GM13977 (cell line): ENCODE results near the gene GABRB2.

Experiments
- DNase-seq: peaks from one replicate; pipeline ENCODE4 v3.0.0; 2012; ENCODE audit warnings: low spot score
- in situ Hi-C: fragments of 300-500 bp; cut with MboI; formaldehyde crosslinking; loops from one replicate; pipeline ENCODE4 v1.12.0; 2022; ENCODE audit warnings: low sequenced_read_pairs, low pct_unique_long_range_greater_than_20kb, mixed read lengths, inconsistent platforms; ENCODE audit not compliant: unreplicated experiment
- TF ChIP-seq, protein P1 (sequence below): IDR thresholded peaks from 2 replicates; pipeline ENCODE4 v1.5.1; 2012; ENCODE audit warnings: mild to moderate bottlenecking, control low read depth; ENCODE audit not compliant: insufficient read depth; ENCODE audit errors: extremely low read depth, missing control alignments

Gene GABRB2

DNA sequence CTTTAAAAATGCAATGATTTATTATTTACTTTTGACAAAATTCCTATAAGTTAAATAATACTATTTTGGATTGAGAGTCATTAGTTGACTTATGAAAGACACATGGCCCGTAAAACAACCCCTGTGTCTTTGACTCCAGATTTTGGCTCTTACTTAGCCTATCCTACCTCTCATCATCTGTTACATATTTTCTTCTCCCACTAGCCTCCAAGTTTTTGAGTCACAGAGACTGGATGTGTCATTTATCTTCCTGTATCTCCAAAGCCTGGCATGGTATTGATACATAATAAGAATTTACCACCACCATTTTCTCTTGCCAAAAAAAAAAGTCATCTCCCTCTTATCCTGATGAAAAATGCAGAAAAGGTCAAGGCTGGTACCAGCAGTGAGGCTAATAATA is 99.9 kb downstream of the GABRB2 start:
- TF ChIP-seq, protein P1, sequence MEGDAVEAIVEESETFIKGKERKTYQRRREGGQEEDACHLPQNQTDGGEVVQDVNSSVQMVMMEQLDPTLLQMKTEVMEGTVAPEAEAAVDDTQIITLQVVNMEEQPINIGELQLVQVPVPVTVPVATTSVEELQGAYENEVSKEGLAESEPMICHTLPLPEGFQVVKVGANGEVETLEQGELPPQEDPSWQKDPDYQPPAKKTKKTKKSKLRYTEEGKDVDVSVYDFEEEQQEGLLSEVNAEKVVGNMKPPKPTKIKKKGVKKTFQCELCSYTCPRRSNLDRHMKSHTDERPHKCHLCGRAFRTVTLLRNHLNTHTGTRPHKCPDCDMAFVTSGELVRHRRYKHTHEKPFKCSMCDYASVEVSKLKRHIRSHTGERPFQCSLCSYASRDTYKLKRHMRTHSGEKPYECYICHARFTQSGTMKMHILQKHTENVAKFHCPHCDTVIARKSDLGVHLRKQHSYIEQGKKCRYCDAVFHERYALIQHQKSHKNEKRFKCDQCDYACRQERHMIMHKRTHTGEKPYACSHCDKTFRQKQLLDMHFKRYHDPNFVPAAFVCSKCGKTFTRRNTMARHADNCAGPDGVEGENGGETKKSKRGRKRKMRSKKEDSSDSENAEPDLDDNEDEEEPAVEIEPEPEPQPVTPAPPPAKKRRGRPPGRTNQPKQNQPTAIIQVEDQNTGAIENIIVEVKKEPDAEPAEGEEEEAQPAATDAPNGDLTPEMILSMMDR: no peak
- no peak for DNase-seq
- in situ Hi-C loops: no loop called here

DNA sequence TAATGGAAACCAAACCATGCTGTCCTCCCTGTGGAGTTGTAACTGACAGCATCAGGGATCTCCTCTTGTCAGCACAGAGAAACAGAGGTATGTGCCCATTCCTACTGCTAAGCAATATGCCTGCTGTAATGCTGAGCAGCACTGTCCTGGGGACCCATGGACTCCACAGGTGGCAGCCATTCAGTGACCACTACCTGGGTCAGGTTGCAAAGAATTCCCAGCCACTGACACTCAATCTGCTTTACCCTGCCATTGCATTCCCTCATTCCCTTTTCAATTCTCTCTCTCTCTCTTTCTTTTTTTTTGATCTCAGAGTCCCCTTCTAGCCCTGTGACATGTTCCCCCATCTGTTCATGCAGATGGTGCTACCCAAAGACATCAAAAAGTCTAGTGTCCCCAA is 104.1 kb downstream of the GABRB2 start:
- DNase-seq: no peak
- TF ChIP-seq, protein P1: no peak
- in situ Hi-C loops: no loop called here

DNA sequence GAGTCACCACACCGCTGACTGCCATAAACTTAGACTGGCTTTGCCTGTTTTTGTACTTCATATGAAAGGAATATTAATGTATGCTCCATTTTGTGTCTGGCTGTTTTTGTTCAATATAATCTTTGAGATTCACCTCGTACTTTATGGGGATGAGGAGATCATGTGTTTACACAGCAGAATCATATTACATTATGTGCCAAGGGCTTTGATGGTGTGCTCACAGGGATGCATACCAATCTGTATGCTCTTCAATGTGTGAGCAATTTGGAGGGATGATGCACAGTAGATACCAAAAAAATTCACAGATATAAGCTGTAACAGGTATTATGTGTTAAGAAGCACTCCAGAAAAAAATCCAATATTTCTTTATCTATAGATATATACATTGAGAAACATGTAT is 113.7 kb downstream of the GABRB2 start:
- no peak for DNase-seq
- in situ Hi-C loops: no loop called here
- TF ChIP-seq, protein P1: no peak

DNA sequence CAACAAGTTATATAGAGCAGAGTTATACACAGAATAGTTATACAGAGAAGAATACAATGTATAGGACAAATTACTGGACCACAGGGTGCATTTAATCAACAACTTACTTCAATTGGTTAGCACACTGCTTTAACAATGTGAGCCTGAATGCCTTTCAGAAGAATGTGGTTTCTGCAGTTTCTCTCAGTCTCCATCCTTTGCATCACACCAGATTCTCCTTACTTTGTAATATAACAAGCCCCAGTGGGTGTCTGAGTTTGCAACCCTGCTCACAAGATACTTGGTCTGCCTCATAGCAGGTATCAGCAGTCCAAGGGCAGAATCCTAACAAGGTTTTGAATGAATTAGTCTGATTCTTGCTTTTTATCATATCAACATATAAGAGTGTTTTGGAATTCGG is 114.6 kb downstream of the GABRB2 start:
- in situ Hi-C loops: no loop called here
- DNase-seq: no peak
- TF ChIP-seq, protein P1: no peak

DNA sequence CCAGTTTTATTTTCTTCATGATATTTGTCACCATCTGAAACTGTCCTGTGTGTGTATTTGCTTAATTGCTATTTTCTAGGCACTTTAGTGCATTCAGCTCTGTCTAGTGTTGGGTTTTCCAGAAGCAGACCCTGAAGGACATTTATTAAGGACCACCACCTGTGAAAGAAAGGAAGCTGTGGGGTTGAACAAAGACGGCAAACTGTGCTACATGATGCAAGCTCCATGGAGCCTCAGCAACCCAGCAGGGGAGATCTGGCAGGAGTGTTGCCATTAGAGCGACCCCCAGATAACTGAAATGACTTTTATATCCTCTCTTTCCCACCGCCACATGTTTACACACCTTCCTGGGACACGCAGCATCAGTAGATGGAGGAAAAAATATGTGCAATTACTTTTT is 125.5 kb downstream of the GABRB2 start:
- no peak for DNase-seq
- in situ Hi-C loops: no loop called here
- TF ChIP-seq, protein P1: no peak

DNA sequence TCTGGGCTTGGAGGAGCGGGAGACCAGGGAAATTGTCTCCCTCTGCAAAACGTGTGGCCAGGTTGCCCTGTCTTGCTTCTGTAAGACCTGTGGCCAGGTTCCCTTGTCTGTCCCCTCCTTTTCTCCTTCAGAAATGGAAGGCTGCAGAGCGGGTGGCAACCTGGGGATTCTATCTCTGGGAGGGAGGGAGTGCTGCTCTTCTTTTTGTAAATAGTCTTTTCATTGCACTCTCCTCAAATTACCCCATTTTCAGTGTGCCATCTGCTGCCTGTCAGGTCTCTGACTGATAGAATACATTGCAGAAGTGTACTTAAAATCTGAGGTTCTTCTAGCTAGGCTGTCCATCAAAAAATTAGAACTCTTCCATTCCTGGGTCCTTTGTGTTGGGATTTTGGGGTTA is 126.0 kb downstream of the GABRB2 start:
- TF ChIP-seq, protein P1: no peak
- no peak for DNase-seq
- in situ Hi-C loops: no loop called here

DNA sequence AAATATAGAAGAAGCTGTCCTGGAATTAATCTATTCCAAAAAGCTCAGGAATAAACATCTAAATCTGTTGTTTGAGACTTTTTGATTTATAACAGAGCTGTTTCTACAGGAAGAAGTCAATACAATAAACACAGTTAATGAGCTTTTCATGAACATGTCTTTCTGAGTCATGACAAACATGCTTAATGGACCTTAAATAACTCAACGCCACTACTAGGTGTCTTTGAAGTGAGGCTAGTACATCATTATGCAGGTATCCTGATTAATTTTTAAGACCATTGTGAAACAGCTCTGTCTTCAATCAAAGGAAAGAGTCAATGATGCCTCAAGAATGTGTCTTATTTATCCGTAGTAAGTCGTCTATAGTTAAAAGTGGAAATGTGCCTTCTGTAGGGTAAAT is 131.6 kb downstream of the GABRB2 start:
- TF ChIP-seq, protein P1: no peak
- in situ Hi-C loops: no loop called here
- no peak for DNase-seq
